ENCODE measurements around the gene KDM5A. TPM values are rescaled to one million over a fixed set of nuclear protein-coding genes. Genes with fewer than 3 reads are reported as not detected.
"Not testable (repeated sequence)": the region's sequence is repeated elsewhere in the genome, so short reads cannot be mapped to it uniquely, and the experiment has no call there.

KDM5A gene
- total RNA-seq, 1 donor from 2014 or later = 79.8 TPM

GRCh38 chr12:308511-308910, 80.6 kb downstream of the KDM5A start:
- no peak overlapping the region for H3K27ac ChIP-seq (ENCODE audit: low read depth, low read length)
- peaks cover 21% of the 10 kb centered on the region for H4K20me1 ChIP-seq (ENCODE audit: insufficient read depth, low read length)
- peaks cover 36% of the 10 kb centered on the region for H3K36me3 ChIP-seq (ENCODE audit: insufficient read depth, low read length)
- H3K9ac ChIP-seq (ENCODE audit: low read length) = no peak overlapping the region
- no peak overlapping the region for H3K4me2 ChIP-seq (ENCODE audit: low read length)
- H3K9me3 Mint-ChIP-seq (ENCODE audit: unreplicated experiment) = no peaks in the 10 kb centered on the region
- no peaks in the 10 kb centered on the region for H3K9me3 ChIP-seq (ENCODE audit: insufficient read depth, low read depth, low read length)
- FAIRE-seq (no peak), DNase-seq (ENCODE audit: low read depth) (no peak)
- H3K4me3 Mint-ChIP-seq (ENCODE audit: unreplicated experiment) = no peak overlapping the region
- no peaks in the 10 kb centered on the region for H3K27me3 ChIP-seq (ENCODE audit: insufficient read depth, low read length)
- H3K36me3 Mint-ChIP-seq (ENCODE audit: low read depth, unreplicated experiment) = peaks cover 29% of the 10 kb centered on the region
- TF ChIP-seq EZH2 (IDR thresholded peaks at IDR 0.05; ENCODE audit: insufficient read depth, low read length) (no peak), CTCF (IDR thresholded peaks at IDR 0.05; ENCODE audit: insufficient read depth, low read depth, low read length) (no peak)
- no peaks in the 10 kb centered on the region for H3K4me1 ChIP-seq (ENCODE audit: insufficient read depth, low read length)
- H3K4me1 Mint-ChIP-seq (ENCODE audit: low read depth, unreplicated experiment) = no peaks in the 10 kb centered on the region
- peaks cover 5% of the 10 kb centered on the region for H3K79me2 ChIP-seq (ENCODE audit: insufficient read depth, low read length)
- H3K27me3 Mint-ChIP-seq (ENCODE audit: low read depth, unreplicated experiment) = no peaks in the 10 kb centered on the region
- H3K27ac Mint-ChIP-seq (ENCODE audit: unreplicated experiment) = no peak overlapping the region
- no peak overlapping the region for H3K4me3 ChIP-seq (ENCODE audit: insufficient read depth, low read depth, low read length)
- H2AFZ ChIP-seq (ENCODE audit: low read depth, low read length) = no peak overlapping the region

DNA sequence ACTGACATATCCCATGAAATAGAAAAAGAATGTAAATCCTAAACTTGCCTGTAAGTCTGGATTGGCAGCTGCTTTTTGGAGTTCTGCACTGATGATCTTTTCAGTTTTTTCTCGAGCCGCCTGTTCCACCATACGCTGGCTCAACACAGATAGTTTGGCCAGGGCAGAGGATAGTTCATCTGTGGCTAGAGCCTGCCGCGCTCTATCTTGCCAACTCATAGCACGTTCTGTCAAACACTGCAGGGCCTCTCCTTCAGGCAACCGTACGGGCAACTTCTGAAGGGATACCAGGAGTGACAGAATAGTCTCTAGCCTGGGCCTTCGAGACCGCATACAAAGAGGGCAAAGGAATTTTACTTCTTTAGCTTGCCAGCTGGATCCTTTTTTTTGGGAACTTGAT, 81.7 kb downstream of the KDM5A start:
- Mint-ChIP-seq H3K27me3 (ENCODE audit: low read depth, unreplicated experiment) (no peaks in the 10 kb centered on the region), H3K4me1 (ENCODE audit: low read depth, unreplicated experiment) (no peaks in the 10 kb centered on the region), H3K9me3 (ENCODE audit: unreplicated experiment) (peaks cover 2% of the 10 kb centered on the region), H3K36me3 (ENCODE audit: low read depth, unreplicated experiment) (peaks cover 36% of the 10 kb centered on the region), H3K27ac (ENCODE audit: unreplicated experiment) (no peak overlapping the region), H3K4me3 (ENCODE audit: unreplicated experiment) (no peak overlapping the region)
- H3K79me2 ChIP-seq (ENCODE audit: insufficient read depth, low read length) = peaks cover 16% of the 10 kb centered on the region
- no peaks in the 10 kb centered on the region for H3K9me3 ChIP-seq (ENCODE audit: insufficient read depth, low read depth, low read length)
- no peak overlapping the region for H3K4me3 ChIP-seq (ENCODE audit: insufficient read depth, low read depth, low read length)
- H3K27me3 ChIP-seq (ENCODE audit: insufficient read depth, low read length) = no peaks in the 10 kb centered on the region
- DNase-seq (ENCODE audit: low read depth) = no peak
- peaks cover 27% of the 10 kb centered on the region for H4K20me1 ChIP-seq (ENCODE audit: insufficient read depth, low read length)
- H3K4me1 ChIP-seq (ENCODE audit: insufficient read depth, low read length) = no peaks in the 10 kb centered on the region
- TF ChIP-seq EZH2 (IDR thresholded peaks at IDR 0.05; ENCODE audit: insufficient read depth, low read length) (no peak), CTCF (IDR thresholded peaks at IDR 0.05; ENCODE audit: insufficient read depth, low read depth, low read length) (no peak)
- FAIRE-seq = no peak
- H2AFZ ChIP-seq (ENCODE audit: low read depth, low read length) = no peak overlapping the region
- H3K36me3 ChIP-seq (ENCODE audit: insufficient read depth, low read length) = peaks cover 29% of the 10 kb centered on the region
- H3K4me2 ChIP-seq (ENCODE audit: low read length) = no peak overlapping the region
- no peak overlapping the region for H3K27ac ChIP-seq (ENCODE audit: low read depth, low read length)
- no peak overlapping the region for H3K9ac ChIP-seq (ENCODE audit: low read length)

DNA sequence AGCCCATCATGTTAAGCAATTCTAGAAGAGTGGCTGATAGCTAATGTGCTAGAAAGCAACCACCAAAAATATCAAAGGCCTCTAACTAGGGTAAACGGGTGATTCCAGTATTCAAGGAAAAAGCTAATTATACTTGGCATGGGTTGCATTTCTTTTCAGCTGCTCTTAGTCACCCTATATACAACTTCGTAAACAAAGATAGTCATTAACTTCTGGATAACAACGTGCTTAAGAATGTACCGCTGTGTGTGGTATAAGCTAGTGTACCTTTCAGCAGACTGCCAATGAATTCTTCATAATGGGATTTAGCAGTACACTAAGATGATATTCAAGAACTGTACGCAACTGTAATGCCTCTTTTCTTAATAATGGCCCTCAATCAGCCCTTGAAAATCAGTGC, 84.3 kb downstream of the KDM5A start:
- no peak overlapping the region for H3K4me3 Mint-ChIP-seq (ENCODE audit: unreplicated experiment)
- Histone ChIP-seq H4K20me1 (ENCODE audit: insufficient read depth, low read length) (peaks cover 36% of the 10 kb centered on the region), H3K36me3 (ENCODE audit: insufficient read depth, low read length) (peaks cover 24% of the 10 kb centered on the region), H3K27me3 (ENCODE audit: insufficient read depth, low read length) (no peaks in the 10 kb centered on the region), H3K79me2 (ENCODE audit: insufficient read depth, low read length) (peaks cover 23% of the 10 kb centered on the region), H2AFZ (ENCODE audit: low read depth, low read length) (no peak overlapping the region), H3K4me2 (ENCODE audit: low read length) (no peak overlapping the region), H3K4me3 (ENCODE audit: insufficient read depth, low read depth, low read length) (no peak overlapping the region), H3K9ac (ENCODE audit: low read length) (no peak overlapping the region), H3K4me1 (ENCODE audit: insufficient read depth, low read length) (no peaks in the 10 kb centered on the region), H3K9me3 (ENCODE audit: insufficient read depth, low read depth, low read length) (no peaks in the 10 kb centered on the region), H3K27ac (ENCODE audit: low read depth, low read length) (no peak overlapping the region)
- H3K36me3 Mint-ChIP-seq (ENCODE audit: low read depth, unreplicated experiment) = peaks cover 49% of the 10 kb centered on the region
- TF ChIP-seq CTCF (IDR thresholded peaks at IDR 0.05; ENCODE audit: insufficient read depth, low read depth, low read length) (no peak), EZH2 (IDR thresholded peaks at IDR 0.05; ENCODE audit: insufficient read depth, low read length) (no peak)
- H3K4me1 Mint-ChIP-seq (ENCODE audit: low read depth, unreplicated experiment) = no peaks in the 10 kb centered on the region
- H3K9me3 Mint-ChIP-seq (ENCODE audit: unreplicated experiment) = peaks cover 7% of the 10 kb centered on the region
- no peak overlapping the region for H3K27ac Mint-ChIP-seq (ENCODE audit: unreplicated experiment)
- no peaks in the 10 kb centered on the region for H3K27me3 Mint-ChIP-seq (ENCODE audit: low read depth, unreplicated experiment)
- FAIRE-seq (peak; percentile 20), DNase-seq (ENCODE audit: low read depth) (peak; percentile 59)

DNA sequence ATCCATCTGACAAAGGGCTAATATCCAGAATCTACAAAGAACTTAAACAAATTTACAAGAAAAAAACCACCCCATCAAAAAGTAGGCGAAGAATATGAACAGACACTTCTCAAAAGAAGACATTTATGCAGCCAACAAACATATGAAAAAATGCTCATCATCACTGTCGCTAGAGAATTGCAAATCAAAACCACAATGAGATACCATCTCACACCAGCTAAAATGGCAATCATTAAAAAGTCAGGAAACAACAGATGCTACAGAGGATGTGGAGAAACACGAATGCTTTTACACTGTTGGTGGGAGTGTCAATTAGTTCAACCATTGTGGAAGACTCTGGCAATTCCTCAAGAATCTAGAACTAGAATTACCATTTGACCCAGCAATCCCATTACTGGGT, 86.4 kb downstream of the KDM5A start:
- H3K9me3 Mint-ChIP-seq (ENCODE audit: unreplicated experiment) = peaks cover 14% of the 10 kb centered on the region
- DNase-seq (ENCODE audit: low read depth); FAIRE-seq; H3K27me3 Mint-ChIP-seq (ENCODE audit: low read depth, unreplicated experiment); H3K9ac ChIP-seq (ENCODE audit: low read length); H3K4me1 Mint-ChIP-seq (ENCODE audit: low read depth, unreplicated experiment); H3K4me2 ChIP-seq (ENCODE audit: low read length); H3K4me1 ChIP-seq (ENCODE audit: insufficient read depth, low read length); H3K4me3 Mint-ChIP-seq (ENCODE audit: unreplicated experiment); H3K9me3 ChIP-seq (ENCODE audit: insufficient read depth, low read depth, low read length); H3K27me3 ChIP-seq (ENCODE audit: insufficient read depth, low read length); H2AFZ ChIP-seq (ENCODE audit: low read depth, low read length); H3K27ac Mint-ChIP-seq (ENCODE audit: unreplicated experiment); H3K4me3 ChIP-seq (ENCODE audit: insufficient read depth, low read depth, low read length); H3K27ac ChIP-seq (ENCODE audit: low read depth, low read length): not testable (repeated sequence)
- H3K36me3 Mint-ChIP-seq (ENCODE audit: low read depth, unreplicated experiment) = peaks cover 64% of the 10 kb centered on the region
- Histone ChIP-seq H3K79me2 (ENCODE audit: insufficient read depth, low read length) (peaks cover 30% of the 10 kb centered on the region), H4K20me1 (ENCODE audit: insufficient read depth, low read length) (peaks cover 43% of the 10 kb centered on the region), H3K36me3 (ENCODE audit: insufficient read depth, low read length) (peaks cover 18% of the 10 kb centered on the region)
